ENCODE measurements around the gene C10orf67.
A peak's percentile ranks its signal among the peaks of the same experiment; 100 is the strongest.

The C10orf67 gene

DNA sequence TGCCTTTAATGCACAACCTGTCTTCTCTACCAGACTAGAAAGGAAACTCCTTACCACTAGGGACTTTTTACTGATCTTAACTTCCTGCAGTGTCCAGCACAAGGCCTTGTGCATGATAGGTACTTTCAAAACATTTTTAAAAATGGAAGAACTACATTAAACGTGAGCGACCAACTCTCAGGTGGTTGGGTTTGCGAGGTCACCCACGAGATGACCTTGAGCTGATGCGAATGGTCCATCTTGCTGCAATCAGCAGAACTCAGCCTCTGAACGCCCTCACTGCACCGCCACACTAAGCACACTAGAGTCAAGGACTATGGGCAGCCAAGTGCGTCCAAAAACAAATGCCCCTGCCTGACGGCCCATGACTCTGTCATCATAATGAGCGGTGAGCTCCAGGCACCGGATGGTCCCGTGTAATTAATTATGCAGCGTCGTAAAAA is 187.3 kb downstream of the C10orf67 start:
- peak; percentile 53 for DNase-seq

DNA sequence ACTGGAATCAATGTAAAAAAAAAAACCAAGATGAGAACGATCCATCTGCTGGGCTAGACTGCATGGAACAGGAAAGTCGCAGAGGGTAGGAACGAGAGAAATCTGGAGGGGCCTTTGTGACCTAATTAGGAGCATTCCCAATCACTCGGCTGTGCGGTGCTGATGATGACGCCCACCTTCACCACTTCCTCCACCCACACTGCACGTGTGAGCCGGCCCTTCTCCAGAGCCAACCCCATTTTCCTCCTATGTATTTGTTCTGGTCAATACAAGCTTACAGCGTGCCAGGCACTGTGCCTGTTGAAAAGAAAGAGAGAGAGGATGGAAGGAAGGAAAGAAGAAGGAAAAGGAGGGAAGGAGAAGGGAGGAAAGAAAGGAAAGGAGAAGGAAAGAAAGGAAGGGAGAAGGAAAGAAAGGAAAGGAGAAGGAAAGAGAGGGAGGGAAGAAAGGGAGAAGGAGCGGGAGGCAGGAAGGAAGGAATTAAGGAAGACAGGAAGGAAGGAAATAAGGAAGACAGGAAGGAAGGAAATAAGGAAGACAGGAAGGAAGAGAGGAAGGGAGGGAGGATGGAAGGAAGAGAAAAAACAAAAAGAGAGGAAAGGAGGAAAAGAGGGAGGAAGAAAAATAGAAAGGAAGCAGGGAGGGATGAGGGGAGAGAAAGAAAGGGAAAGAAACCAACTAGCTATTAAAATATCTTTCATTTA is 188.0 kb downstream of the C10orf67 start:
- no peak for DNase-seq

DNA sequence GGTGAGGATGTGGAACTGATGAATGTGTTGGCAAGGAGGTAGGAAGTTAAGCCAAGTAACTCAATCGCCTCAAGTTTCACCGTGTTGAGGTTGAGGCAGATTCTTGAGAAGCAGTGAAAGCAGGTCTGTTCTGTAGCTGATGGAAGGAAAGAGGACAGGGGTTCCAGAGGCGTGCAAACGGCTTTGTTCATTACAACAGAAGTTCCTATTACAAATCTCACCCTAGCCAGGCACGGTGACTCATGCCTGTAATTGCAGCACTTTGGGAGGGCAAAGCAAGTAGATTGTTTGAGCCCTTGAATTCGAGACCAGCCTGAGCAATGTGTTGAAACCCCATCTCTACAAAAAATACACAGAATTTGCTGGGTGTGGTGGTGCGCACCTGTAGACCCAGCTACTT is 189.4 kb downstream of the C10orf67 start:
- DNase-seq, result no peak
